HG03378 (cell line): Measurements from ENCODE around the gene NAGK.
"Not testable (repeated sequence)": the region's sequence is repeated elsewhere in the genome, so short reads cannot be mapped to it uniquely, and the experiment has no call there.

Source experiments
- ATAC-seq: cut with Tn5 transposase; IDR thresholded peaks from one replicate; pipeline ENCODE4 v1.9.1; 2021; ENCODE audit warnings: mild to moderate bottlenecking, moderate library complexity; ENCODE audit not compliant: unreplicated experiment

Gene NAGK

DNA sequence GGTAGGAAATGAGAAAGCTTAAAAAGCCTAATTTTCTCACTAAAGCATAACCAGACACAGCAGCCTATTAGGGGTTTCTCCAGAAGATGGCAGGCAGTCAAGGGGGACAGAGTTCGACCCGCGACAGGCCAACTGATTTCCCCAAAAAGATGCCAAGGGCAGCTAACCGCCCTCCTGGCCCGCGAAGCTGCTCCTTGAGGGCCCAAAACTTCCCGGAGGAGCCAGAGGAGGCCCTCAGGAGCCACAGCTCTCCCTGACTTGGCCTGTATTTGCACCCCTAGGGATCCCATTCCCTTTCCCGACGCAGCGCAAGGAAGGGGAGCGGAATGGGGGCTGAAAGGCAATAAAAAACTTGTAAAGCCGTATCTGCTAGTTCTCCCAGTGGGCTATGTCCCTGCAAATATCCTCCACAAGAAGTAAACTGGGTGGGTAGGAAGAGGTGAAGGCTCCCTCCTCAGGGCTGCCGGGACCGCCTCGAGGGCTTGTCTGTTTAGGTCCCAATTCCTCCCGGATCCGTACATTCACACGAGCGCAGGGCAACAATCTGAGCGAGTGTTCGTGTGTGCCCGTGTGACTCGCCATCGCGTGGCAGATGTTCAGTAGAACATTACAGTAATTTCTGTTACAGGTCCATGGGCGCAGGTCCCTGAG, 756 bp upstream of the NAGK start:
- ATAC-seq, result peak; percentile 3

DNA sequence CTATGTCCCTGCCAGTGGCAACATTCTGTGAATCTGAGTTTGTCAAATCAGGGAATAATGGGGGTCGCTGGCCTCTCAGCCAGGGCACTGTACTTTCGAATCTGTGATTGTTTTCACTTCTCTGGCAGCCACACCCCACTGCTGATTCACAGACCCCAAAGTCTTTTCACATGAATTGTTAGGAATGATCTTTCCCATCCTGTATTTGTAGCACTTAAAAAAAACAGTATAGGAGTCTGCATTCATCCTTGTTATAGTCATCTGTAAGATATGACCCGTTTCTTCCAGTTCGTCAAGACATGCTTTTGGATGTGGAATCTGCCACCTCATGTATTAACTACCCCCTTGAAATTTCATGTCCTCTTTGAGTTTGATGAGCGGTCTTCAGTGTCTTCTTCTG, 928 bp downstream of the NAGK start:
- ATAC-seq, result no peak

DNA sequence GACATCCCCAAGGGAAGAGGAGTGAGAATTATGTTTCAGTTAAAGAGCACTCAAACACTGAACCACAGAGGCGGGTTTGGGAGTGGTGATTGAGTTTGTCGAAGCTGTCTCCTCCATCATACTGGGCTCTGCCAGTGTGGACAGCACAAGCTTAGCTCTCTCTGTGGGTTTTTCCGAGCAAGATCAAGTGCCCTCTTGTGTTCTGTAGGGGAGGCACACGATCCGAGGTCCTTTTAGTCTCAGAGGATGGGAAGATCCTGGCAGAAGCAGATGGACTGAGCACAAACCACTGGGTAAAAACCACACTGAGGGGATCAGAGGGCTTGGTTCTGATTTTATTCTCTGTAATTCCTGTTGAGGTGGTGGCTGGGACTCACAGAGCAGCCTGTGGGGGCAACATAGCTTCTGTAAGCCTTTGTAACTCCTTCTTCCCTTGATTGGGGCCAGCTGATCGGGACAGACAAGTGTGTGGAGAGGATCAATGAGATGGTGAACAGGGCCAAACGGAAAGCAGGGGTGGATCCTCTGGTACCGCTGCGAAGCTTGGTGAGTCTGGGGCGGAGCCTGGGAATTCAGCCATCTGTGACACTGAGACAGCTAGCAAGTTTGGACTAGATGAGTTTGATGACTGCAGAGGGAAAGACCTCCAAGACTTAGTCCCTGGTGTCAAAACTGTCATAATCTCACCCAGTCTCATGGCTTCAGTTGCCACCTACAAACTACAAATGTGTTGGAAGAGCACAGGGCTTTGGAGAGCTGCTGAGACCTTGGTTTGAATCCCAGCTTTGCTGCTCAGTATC, 2.0 kb downstream of the NAGK start:
- ATAC-seq, result no peak

DNA sequence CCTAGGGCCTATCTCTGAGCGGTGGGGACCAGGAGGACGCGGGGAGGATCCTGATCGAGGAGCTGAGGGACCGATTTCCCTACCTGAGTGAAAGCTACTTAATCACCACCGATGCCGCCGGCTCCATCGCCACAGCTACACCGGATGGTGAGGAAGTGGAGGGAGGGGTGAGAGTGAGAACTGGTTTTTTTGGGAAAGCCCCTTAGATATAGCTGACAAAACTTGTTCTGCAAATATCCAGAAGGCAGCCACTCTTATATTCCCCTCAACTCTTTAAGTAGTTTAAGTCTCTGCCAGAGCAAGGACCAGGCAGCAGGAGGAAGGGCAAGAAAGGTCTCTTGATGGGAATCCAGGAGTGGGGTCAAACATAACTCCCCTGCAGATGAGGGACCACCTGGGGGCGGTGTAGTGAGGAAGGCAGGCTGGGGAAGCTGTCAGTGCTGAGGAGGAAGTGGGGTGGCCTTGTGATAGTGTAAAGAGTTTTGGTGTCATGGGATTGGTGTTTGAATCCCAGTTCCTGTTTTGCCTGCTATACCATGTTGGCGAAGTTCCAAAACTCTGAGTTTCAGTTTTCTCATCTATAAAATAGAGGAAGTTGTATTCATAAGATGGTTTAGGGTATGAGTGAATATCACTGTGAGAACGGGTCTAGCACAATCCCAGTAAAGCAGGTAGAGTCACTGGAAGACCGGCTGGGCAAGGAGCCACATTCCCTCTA, 3.4 kb downstream of the NAGK start:
- peak; percentile 60 for ATAC-seq

DNA sequence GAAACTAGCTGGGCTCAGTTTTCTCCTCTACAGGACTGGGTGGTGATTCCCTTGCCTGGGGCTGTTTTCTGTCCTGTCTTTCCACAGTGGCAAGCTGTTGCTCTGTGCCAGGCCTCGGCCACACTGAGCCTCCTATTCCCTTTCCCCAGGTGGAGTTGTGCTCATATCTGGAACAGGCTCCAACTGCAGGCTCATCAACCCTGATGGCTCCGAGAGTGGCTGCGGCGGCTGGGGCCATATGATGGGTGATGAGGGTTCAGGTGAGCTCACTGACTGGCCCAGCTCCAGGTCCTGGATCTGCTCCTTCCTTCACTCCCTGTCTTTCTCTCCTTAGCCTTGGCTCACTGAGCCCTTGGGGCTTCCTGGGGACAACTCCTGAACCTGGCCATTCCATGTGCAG, 4.0 kb downstream of the NAGK start:
- ATAC-seq, result no peak

DNA sequence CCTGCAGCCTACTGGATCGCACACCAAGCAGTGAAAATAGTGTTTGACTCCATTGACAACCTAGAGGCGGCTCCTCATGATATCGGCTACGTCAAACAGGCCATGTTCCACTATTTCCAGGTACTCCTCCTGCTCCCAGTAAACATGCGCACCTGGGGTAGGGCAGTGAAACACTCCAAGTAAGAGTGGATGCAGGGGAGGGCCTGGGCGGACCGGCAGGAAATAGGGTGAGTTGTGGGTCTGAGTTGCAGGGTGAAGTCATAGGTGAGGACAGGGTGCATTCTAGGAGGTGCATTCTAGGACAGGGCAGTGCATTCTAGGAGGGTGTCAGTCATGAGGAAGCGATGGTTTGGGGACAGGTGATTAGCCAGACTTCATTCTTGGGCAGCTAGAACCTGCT, 5.0 kb downstream of the NAGK start:
- ATAC-seq, result no peak

DNA sequence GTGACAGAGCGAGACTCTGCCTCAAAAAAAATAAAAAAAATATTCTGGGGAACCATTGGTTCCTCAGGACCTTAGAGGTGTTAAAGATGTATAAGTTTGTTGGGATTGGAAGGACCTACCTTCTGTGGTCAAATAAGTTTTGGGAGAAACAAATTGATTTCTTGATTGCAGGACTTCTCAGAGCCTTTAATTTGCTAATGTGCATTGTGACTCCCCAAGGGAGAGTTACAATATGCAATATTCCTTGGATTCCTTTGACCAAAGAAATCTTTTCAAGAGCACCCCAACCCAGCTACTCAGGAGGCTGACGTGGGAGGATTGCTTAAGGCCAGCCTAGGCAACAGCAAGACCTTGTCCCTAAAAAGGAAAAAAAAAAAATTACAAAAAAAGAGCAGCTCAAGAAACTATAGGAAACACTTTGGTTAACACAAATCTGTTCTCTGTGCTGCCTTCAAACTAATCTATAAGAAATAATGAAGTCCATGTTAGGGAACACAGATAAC, 6.5 kb downstream of the NAGK start:
- ATAC-seq, result no peak

DNA sequence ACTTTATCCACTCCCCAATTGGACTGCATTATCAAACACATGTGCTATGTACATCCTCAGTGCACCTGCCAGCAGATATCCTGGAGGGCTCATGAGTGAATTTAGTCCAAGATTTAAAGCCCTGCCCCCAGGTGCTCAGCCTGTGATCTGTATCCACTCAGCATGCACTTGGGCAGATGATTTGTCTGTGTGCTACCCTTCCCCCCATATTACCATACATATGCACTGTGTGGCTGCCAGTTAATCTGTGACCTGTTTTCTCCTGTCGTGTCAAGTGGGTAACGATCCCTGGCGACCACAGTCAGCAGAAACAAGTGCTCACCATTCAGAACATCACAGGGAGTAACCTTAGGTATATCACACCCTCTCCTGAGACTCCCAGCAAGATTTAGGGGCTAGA, 10.2 kb downstream of the NAGK start:
- ATAC-seq, result no peak

DNA sequence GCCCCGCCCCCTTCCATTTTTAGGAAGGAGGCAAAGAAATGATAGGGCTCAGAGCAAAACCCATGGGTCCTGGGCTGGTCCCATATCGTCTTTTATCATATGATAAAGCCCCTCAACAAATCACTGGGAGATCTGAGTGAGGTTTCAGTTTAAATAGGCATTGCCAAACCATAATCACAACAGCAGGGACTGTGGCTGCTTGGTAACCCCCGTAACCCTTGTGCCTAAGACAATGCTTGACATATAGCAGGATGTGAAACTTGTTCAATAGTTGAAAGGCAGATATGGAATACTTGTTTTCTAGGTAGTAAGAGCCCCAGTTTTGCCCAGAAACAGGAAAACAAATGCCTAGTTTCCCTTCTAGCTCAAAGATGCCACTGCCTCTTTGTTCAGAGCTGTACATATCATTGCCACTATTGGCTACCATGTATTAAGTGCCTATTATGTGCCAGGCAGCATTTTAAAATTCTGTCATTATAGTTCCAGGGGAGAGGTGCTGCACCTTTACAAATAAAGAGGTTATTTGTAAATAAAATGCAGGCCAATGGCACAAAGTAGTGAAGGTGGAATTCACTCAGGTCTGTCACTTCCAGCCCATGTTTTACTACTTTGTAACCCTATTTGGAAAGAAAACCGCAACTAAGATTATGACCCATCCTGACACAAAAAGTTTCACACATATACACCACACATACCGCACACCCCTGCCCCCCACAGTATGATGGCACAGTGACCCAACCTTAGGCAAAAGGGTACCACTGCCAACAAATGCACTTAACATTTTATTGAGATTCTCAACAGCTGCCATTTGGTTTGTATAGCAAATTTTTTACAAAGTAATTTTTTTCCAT, 14.2 kb downstream of the NAGK start:
- ATAC-seq, result peak; percentile 74

DNA sequence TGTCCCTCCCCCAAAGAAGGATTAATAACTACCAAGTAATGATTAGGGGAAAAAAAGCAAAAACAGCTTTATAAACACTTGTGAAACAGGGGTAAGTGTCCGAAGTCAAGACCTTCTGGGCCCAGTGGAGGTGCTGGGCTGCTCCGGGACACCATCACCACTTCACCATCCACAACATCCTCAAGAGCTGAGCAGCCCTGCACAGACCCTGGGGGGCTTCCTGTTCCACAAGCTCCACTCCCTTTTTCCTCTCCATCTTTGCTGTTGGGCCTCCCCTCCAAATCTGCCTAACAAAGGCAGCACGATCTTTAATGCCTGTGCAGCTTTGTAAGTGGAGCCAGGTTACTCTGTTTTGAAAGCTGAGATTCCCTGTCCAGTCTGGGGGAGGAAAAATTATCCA, 14.8 kb downstream of the NAGK start:
- ATAC-seq, result not testable (repeated sequence)

DNA sequence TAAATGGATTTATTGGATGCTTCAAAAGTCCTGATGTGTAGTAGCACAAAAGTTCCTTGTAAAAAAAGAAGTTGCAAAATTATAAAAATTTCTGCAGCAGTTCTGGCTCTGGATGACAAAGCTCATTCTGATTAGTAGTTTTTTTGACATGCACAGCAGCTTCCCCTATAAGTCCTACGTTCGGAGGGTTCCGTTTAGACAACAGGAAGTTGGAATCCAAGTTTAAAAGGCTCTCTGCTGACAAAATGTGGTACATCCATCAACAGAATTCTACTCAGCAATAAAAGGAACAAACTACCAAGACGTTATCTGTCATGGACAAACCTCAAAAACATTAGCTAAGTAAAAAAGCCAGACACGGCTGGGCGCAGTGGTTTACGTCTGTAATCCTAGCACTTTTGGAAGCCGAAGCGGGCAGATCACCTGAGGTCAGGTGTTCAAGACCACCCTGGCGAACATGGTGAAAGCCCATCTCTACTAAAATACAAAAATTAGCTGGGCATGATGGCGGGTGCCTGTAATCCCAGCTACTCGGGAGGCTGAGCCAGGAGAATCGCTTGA, 15.4 kb downstream of the NAGK start:
- not testable (repeated sequence) for ATAC-seq

DNA sequence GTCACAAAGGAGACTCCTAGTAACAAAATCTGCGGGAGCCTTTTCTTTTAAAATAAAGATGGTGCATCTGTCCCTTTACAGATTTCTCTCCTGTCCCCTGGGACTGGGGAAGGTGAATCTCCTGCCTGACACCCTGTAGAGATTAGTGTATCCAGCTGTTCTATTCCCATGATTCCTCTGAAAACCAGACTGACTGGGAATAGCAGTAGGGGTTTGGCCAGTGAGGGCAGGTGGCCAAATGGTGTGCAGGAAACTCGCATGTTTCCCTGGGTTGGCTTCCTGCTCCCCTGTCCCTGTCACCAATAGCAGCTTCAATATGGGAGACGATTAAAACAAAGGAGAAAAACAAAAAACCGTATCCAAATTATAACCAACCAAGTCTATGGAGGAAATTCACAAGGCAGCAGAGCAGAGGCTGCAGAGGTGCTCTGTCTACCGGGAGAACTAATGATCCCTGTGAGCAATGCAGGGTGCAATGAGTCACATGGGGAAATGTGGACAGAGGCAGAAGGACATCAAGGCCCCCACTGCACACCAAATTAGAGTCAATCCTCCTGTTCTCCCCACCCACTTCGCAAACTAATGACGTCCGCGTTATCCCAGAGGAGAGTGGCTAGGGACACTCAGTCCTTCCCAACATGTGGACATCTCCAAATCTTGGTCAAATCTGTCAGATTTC, 17.0 kb downstream of the NAGK start:
- not testable (repeated sequence) for ATAC-seq

DNA sequence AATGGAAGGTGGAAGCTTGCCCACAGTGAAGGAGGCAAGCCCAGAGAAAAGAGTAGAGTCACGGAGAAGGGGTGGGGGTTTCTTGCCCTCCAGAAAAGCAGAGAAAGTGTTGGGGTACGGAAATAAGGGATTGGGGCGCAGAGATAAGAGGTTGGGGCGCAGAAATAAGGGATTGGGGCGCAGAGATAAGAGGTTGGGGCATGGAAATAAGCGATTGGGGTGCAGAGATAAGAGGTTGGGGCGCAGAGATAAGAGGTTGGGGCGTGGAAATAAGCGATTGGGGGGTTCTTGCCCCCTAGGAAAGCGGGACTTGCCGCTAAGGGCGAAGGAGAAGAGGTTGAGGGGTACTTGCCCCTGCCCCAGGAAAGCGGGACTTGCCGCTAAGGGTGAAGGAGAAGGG, 21.0 kb downstream of the NAGK start:
- ATAC-seq, result not testable (repeated sequence)

DNA sequence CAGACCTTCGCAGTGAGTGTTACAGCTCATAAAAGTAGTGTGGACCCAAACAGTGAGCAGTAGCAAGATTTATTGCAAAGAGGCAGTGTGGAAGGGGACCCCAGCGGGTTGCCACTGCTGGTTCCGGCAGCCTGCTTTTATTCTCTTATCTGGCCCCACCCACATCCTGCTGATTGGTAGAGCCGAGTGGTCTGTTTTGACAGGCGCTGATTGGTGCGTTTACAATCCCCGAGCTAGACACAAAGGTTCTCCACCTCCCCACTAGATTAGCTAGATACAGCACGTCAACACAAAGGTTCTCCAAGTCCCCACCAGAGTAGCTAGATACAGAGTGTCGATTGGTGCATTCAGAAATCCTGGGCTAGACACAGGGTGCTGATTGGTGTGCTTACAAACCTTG, 23.4 kb downstream of the NAGK start:
- ATAC-seq, result not testable (repeated sequence)

DNA sequence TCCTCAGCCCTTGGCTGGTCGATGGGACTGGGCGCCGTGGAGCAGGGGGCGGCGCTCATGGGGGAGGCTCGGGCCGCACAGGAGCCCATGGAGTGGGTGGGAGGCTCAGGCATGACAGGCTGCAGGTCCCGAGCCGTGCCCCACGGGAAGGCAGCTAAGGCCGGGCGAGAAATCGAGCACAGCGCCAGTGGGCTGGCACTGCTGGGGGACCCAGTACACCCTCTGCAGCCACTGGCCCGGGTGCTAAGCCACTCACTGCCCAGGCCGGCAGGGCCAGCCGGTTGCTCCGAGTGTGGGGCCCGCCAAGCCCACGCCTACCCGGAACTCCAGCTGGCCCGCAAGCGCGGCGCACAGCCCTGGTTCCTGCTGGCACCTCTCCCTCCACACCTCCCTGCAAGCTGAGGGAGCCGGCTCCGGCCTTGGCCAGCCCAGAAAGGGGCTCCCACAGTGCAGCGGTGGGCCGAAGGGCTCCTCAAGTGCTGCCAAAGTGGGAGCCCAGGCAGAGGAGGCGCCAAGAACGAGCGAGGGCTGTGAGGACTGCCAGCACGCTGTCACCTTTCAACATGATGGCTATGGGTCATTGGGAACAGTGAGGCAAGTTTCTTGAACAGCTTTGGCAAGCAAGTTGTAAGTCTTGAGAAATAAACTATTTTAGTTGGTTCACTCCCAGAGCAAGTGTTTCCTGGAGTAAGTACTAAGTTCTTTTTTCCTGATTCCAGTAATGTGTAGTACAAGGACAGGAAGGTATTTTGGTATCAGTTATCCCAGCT, 24.2 kb downstream of the NAGK start:
- not testable (repeated sequence) for ATAC-seq

DNA sequence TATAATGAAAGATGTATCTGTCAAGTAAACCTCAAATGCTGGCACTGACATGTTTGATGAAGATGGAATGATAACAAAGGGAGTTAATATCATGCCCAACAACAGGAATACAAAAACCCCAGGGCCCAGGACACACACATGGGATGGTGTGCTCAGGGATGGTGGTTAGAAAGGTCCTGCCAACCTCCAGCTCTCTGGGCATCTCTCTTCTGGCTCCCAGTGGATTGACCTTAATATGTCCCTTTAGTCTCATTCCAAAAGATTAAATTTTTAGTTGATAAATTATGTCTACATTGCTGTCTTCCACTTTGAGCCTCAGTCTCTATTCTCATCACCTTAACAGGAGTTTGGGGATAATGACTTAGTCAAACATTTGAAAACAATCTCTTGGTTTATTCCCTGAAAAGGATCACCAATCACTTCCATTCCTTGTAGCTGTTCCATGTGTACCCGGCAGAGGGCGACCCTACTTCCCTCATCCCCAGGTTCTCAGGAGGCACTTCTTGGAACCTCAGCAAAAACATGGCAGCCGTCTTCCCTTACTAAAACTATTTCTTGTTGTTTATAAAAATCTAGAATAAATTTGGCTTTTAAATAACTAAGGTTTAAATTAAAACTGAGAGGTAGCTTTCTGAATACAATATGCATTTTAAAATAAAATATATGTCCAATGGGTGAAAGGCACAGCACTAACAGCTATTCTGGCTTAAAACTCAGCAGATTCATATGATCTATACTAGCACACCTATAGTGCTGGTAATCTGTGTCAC, 31.9 kb downstream of the NAGK start:
- ATAC-seq, result no peak

DNA sequence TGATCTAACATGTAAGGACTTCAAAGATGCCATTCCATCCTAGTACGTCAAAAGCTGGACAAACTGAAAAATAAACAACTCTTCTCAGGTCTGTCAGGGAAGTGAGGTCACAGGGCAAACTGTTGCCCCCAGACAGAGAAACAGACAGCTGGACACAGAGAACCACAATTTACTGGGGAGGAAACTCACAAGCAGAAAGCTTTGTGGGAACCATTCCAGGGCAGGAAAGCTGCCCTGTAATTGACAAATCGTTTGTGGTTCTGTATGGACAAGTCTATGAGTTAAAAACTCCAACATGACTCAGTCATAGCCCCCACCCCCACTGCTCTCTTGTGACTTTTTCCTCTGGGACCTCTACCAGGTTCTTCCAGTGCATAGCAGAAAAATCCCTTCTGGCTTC, 33.2 kb downstream of the NAGK start:
- no peak for ATAC-seq

DNA sequence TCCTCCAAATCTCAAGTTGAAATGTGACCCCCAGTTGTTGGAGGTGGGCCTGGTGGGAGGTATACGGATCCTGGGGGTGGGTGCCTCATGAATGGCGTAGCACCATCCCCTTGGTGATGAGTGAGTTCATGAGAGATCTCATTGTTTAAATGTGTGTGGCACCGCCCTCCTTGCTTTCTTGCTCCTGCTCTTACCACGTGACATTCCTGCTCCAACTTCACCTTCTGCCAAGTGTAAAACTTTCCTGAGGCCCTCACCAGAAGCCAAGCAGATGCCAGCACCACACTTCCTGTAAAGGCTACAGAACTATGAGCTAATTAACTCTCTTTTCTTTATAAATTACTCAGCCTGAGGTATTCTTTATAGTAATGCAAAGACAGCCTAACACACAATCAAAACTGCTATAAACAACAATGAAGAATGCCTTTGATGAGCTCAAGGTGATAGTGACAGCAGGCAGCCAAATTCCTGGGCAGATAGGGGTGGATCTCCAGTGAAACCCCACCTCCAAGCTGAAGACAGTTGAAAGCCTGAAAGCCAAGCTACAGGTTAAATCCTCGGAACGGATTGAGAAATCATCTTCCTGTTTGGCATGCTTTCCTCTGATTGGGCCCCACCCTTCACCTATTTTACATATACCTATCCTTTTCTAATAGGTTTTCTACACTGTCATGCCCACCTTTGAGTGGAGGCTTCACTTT, 34.7 kb downstream of the NAGK start:
- ATAC-seq, result no peak
